Endothelial cell of umbilical vein (primary cell): Measurements from ENCODE around the gene L1CAM.

Experiments used
- EZH2 ChIP-seq: IDR thresholded peaks from 2 replicates; pipeline ENCODE4 v1.6.1; 2012; ENCODE audit warnings: borderline replicate concordance, low read depth, mild to moderate bottlenecking, moderate library complexity, low read length, inconsistent platforms; ENCODE audit not compliant: severe bottlenecking
- FOS ChIP-seq: IDR thresholded peaks from 2 replicates; pipeline ENCODE4 v1.6.1; 2011; ENCODE audit warnings: mild to moderate bottlenecking, low read length, moderate library complexity, borderline replicate concordance; ENCODE audit not compliant: insufficient read depth
- GATA2 ChIP-seq: IDR thresholded peaks from 2 replicates; pipeline ENCODE4 v1.7.0; 2011; ENCODE audit warnings: low read depth, mild to moderate bottlenecking, moderate library complexity, mixed read lengths, low read length; ENCODE audit not compliant: insufficient read length, insufficient read depth
- JUN ChIP-seq: IDR thresholded peaks from 2 replicates; pipeline ENCODE4 v1.6.1; 2011; ENCODE audit warnings: borderline replicate concordance, low read depth; ENCODE audit not compliant: insufficient read length, insufficient read depth
- MAX ChIP-seq: IDR thresholded peaks from 2 replicates; pipeline ENCODE4 v1.6.1; 2011; ENCODE audit not compliant: insufficient read depth, insufficient read length
- MYC ChIP-seq: IDR thresholded peaks from one replicate; pipeline ENCODE4 v1.6.1; 2011; ENCODE audit warnings: mild to moderate bottlenecking, low read depth, low read length
- POLR2A ChIP-seq: IDR thresholded peaks from 2 replicates; pipeline ENCODE4 v1.6.1; 2012; ENCODE audit warnings: low read depth, mild to moderate bottlenecking, control low read depth, low read length
- POLR2AphosphoS5 ChIP-seq: IDR thresholded peaks from 2 replicates; pipeline ENCODE4 v1.6.1; 2012; ENCODE audit warnings: low read depth, mild to moderate bottlenecking, control low read depth, low read length, moderate library complexity; ENCODE audit not compliant: insufficient read depth
- TF ChIP-seq, protein P1 (sequence below), 2 donors: IDR thresholded peaks; 1 replicate in 1 of 2; 2 replicates in 1 of 2; pipeline ENCODE4 v1.5.1; 2011; ENCODE audit warnings: low read length in 2 of 2, mild to moderate bottlenecking in 2 of 2, moderate library complexity in 2 of 2, control low read depth in 1 of 2, inconsistent platforms in 1 of 2, low read depth in 1 of 2; ENCODE audit not compliant: insufficient read depth in 1 of 2; ENCODE audit errors: extremely low read depth in 1 of 2

GRCh38 chrX:153876112-153876491, 9.9 kb downstream of the L1CAM start:
- TF ChIP-seq EZH2 (no peak), POLR2AphosphoS5 (no peak), JUN (no peak), POLR2A (no peak), MAX (no peak), GATA2 (no peak), MYC (no peak), FOS (no peak)
- TF ChIP-seq, protein P1, sequence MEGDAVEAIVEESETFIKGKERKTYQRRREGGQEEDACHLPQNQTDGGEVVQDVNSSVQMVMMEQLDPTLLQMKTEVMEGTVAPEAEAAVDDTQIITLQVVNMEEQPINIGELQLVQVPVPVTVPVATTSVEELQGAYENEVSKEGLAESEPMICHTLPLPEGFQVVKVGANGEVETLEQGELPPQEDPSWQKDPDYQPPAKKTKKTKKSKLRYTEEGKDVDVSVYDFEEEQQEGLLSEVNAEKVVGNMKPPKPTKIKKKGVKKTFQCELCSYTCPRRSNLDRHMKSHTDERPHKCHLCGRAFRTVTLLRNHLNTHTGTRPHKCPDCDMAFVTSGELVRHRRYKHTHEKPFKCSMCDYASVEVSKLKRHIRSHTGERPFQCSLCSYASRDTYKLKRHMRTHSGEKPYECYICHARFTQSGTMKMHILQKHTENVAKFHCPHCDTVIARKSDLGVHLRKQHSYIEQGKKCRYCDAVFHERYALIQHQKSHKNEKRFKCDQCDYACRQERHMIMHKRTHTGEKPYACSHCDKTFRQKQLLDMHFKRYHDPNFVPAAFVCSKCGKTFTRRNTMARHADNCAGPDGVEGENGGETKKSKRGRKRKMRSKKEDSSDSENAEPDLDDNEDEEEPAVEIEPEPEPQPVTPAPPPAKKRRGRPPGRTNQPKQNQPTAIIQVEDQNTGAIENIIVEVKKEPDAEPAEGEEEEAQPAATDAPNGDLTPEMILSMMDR (IDR thresholded peaks at IDR 0.05; ENCODE audit: extremely low read depth in 1 of 2, insufficient read depth in 1 of 2, low read depth in 1 of 2, low read length in 2 of 2): no peak
